ENCODE data around the gene CBY1. TPM values are rescaled to one million over a fixed set of nuclear protein-coding genes. Genes with fewer than 3 reads are reported as not detected.

CBY1 gene
- total RNA-seq, 1 donor from 2014 or later, result 15.5 TPM

DNA sequence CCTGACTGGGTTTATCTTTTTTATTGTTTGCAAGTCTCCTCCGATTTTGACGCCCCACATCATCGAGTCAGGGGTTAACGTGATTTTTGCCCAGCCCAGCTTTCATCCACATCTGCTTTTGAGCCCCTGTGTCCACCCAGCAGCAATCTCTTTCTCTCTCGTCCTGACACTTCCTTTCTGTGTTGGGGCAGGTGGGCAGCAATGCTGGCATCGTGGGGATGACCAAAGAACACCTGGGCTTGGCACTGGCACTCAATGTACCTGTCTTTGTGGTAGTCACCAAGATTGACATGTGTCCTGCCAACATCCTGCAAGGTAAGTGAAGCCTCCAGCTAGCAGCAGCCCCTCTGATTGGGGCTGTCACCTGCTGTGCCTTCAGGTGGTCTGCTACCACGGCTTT is 65.1 kb downstream of the CBY1 start:
- no peak for DNase-seq (ENCODE audit: low read depth)

Other genes starting within 250 kb of the CBY1 start
- gene KCNJ4, start 201.4 kb upstream of the CBY1 start, total RNA-seq, result 0.05 TPM in 1 of 2 replicates, not detected in the other
- gene KDELR3, start 188.5 kb upstream of the CBY1 start, total RNA-seq, result 23.4 and 28.9 TPM in 2 replicates
- gene DDX17, start 150.3 kb upstream of the CBY1 start, total RNA-seq, result 393 and 559 TPM in 2 replicates
- gene DMC1, start 86.5 kb upstream of the CBY1 start, total RNA-seq, result 0.52 and 1.2 TPM in 2 replicates
- 1.6 and 5.6 TPM in 2 replicates for gene FAM227A, start 246 bp upstream of the CBY1 start, total RNA-seq
- gene TOMM22, start 25.3 kb downstream of the CBY1 start, total RNA-seq, result 54.7 and 56.4 TPM in 2 replicates
- gene JOSD1, start 44.3 kb downstream of the CBY1 start, total RNA-seq, result 59.2 and 59.4 TPM in 2 replicates
- gene GTPBP1, start 49.3 kb downstream of the CBY1 start, total RNA-seq, result 31.4 and 36.9 TPM in 2 replicates
- gene SUN2, start 99.4 kb downstream of the CBY1 start, total RNA-seq, result 181 and 248 TPM in 2 replicates
- gene DNAL4, start 137.5 kb downstream of the CBY1 start, total RNA-seq, result 18.9 and 20.1 TPM in 2 replicates
- gene NPTXR, start 187.4 kb downstream of the CBY1 start, total RNA-seq, result 0.47 and 0.96 TPM in 2 replicates
- gene CBX6, start 215.6 kb downstream of the CBY1 start, total RNA-seq, result 26.1 and 32.1 TPM in 2 replicates

Data from myocyte (in vitro differentiated cells).